ENCODE results near the gene HOXC13. TPM values are rescaled to one million over a fixed set of nuclear protein-coding genes. Genes with fewer than 3 reads are reported as not detected.

HOXC13 gene
- total RNA-seq, 1 donor from 2014 or later: not detected

DNA sequence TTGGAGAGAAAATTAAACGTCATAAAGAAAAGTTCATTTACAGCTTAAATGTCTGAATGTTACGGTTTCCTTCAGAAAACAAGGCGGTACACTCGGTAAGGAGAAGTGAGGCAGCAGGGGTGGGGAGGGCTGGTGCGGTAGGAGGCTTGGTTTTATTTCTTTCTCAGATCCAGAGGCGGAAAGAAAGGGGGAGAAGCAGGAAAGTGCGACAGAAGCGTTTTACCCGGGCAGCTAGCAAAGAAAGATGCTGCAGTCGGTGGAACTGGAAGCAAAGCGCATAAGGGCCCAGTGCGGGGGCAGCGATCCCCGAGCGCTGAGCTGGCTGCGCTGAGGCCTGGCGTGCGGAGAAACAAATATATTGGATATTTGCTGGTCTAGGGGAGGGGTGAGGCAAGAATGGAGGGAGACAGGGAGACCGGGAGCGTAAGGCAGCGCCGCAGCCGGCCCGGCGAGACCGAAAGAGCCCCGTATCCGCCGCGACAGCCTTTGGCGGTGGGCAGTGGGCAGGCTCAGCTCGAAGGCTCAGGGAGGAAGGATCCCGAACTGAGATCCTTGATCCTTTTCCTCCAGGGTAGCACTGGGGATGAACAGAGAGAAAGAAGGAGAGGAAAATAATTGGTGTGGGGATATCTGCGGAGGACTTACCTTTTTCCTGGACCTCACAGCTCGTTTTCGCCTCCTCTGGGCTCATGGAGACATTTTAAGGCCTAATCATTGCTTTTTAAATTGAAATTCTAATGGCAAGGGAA, 27.9 kb downstream of the HOXC13 start:
- DNase-seq (ENCODE audit: low spot score): no peak
- Mint-ChIP-seq H3K4me1 (ENCODE audit: low read depth) (peaks cover 7% of the 10 kb centered on the region), H3K4me3 (ENCODE audit: unreplicated experiment) (no peak overlapping the region), H3K36me3 (ENCODE audit: low read depth) (no peaks in the 10 kb centered on the region), H3K9me3 (ENCODE audit: low read depth) (no peaks in the 10 kb centered on the region), H3K27ac (ENCODE audit: unreplicated experiment) (no peak overlapping the region), H3K27me3 (ENCODE audit: low read depth) (peaks cover 92% of the 10 kb centered on the region)
- TF ChIP-seq CTCF (IDR thresholded peaks at IDR 0.05): no peak

GRCh38 chr12:53967421-53967925, 28.8 kb downstream of the HOXC13 start:
- H3K4me3 Mint-ChIP-seq (ENCODE audit: unreplicated experiment): no peak overlapping the region
- H3K27ac Mint-ChIP-seq (ENCODE audit: unreplicated experiment): no peak overlapping the region
- H3K9me3 Mint-ChIP-seq (ENCODE audit: low read depth): no peaks in the 10 kb centered on the region
- H3K36me3 Mint-ChIP-seq (ENCODE audit: low read depth): no peaks in the 10 kb centered on the region
- peaks cover 7% of the 10 kb centered on the region for H3K4me1 Mint-ChIP-seq (ENCODE audit: low read depth)
- DNase-seq (ENCODE audit: low spot score): peak; percentile 27
- H3K27me3 Mint-ChIP-seq (ENCODE audit: low read depth): peaks cover 96% of the 10 kb centered on the region
- no peak for TF ChIP-seq CTCF (IDR thresholded peaks at IDR 0.05)

- Mint-ChIP-seq H3K36me3 (ENCODE audit: low read depth) (peaks cover 2% of the 10 kb centered on the region), H3K9me3 (ENCODE audit: low read depth) (no peaks in the 10 kb centered on the region), H3K4me3 (ENCODE audit: unreplicated experiment) (no peak overlapping the region), H3K27me3 (ENCODE audit: low read depth) (peaks cover 96% of the 10 kb centered on the region), H3K4me1 (ENCODE audit: low read depth) (peaks cover 12% of the 10 kb centered on the region), H3K27ac (ENCODE audit: unreplicated experiment) (no peak overlapping the region)
- TF ChIP-seq CTCF (IDR thresholded peaks at IDR 0.05): no peak
- DNase-seq (ENCODE audit: low spot score): peak; percentile 32
Observed at GRCh38 chr12:53968214-53969127, 29.8 kb downstream of the HOXC13 start.

DNA sequence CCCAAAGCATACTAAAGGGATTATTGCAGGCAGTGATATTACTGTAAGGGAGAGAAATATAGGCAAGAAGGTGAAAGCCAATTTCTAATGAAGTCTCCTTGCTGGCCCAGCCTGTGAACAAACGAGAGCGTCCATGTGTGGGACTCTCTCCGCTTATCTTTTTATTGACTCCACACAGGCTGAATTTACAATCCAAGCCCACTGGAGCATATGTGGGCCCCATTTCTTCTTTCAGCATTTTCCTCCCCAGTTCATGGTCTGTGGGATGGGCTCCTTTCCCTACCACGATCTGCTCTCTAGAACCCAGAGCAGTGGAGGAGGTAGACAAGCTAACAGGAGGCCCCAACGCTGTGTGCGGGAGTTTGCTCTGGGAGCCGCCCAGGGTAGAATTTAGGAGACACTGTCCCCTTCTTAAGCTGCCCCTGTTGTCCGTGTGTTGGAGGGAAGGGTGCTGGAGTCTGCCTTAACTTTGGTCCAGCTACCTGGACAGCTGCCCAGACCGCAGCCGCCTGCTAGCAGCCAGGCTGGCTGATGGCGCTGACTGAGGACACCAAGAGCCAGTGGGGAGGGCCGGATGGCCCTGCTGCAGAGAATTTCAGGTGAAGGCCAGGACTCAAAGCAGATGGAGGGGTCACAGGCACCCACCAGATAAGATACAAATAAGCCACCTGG, 31.1 kb downstream of the HOXC13 start:
- peaks cover 15% of the 10 kb centered on the region for H3K4me1 Mint-ChIP-seq (ENCODE audit: low read depth)
- no peak overlapping the region for H3K4me3 Mint-ChIP-seq (ENCODE audit: unreplicated experiment)
- no peak overlapping the region for H3K27ac Mint-ChIP-seq (ENCODE audit: unreplicated experiment)
- no peaks in the 10 kb centered on the region for H3K9me3 Mint-ChIP-seq (ENCODE audit: low read depth)
- H3K36me3 Mint-ChIP-seq (ENCODE audit: low read depth): peaks cover 2% of the 10 kb centered on the region
- peak; percentile 47 for DNase-seq (ENCODE audit: low spot score)
- peaks cover 88% of the 10 kb centered on the region for H3K27me3 Mint-ChIP-seq (ENCODE audit: low read depth)
- no peak for TF ChIP-seq CTCF (IDR thresholded peaks at IDR 0.05)

DNA sequence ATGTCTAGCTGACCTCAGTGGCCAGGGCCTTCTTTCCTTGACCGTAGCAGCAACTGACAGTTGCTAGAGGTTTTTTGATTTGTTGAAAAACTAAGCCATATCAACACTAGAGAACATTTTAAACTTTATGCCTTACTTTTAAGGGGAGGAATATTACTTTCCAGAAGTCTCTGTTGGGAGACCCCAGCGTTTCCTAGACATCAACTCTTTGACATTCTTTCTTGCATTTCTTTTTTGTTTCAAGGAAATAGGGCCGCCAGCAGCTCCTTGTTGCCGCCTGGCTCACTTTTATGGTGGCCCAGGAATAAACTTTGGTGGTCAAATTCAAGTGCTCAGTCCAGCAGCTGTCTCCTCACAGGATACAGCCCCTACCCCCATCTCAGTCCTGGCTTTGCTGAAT, 31.8 kb downstream of the HOXC13 start:
- TF ChIP-seq CTCF (IDR thresholded peaks at IDR 0.05): no peak
- H3K27me3 Mint-ChIP-seq (ENCODE audit: low read depth): peaks cover 86% of the 10 kb centered on the region
- H3K27ac Mint-ChIP-seq (ENCODE audit: unreplicated experiment): no peak overlapping the region
- H3K9me3 Mint-ChIP-seq (ENCODE audit: low read depth): no peaks in the 10 kb centered on the region
- H3K4me3 Mint-ChIP-seq (ENCODE audit: unreplicated experiment): no peak overlapping the region
- peaks cover 19% of the 10 kb centered on the region for H3K4me1 Mint-ChIP-seq (ENCODE audit: low read depth)
- no peak for DNase-seq (ENCODE audit: low spot score)
- peaks cover 2% of the 10 kb centered on the region for H3K36me3 Mint-ChIP-seq (ENCODE audit: low read depth)

Measured in chondrocyte (in vitro differentiated cells).